ENCODE measurements around the gene SNX24.

The SNX24 gene

DNA sequence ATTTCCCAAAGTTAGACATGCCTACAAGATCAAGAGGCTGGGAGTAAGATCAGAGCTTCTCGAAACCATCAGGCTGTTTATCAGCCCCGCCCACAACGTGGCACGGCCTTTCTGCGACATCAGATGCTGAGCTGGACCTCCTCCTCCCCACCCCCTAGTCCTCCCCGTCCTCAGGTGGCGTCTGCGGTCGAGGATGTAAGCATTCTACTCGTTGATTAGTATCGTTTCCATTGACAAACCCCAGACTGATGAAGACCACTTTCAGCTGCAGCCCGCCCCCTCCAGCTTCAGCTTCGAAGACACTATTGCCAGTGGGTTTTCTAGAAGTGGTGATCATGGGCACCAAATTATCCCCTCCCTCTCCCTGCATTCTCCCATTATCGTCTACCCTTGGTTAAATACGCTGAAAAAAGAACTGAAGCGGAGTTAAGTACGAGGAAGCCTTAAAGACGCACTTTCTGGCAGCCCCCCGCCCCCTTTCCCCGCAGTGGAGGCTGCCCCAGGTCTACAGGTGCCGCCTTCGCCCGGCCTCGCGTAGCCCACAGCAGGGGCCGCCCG is 190.0 kb downstream of the SNX24 start:
- TF ChIP-seq, protein P1, sequence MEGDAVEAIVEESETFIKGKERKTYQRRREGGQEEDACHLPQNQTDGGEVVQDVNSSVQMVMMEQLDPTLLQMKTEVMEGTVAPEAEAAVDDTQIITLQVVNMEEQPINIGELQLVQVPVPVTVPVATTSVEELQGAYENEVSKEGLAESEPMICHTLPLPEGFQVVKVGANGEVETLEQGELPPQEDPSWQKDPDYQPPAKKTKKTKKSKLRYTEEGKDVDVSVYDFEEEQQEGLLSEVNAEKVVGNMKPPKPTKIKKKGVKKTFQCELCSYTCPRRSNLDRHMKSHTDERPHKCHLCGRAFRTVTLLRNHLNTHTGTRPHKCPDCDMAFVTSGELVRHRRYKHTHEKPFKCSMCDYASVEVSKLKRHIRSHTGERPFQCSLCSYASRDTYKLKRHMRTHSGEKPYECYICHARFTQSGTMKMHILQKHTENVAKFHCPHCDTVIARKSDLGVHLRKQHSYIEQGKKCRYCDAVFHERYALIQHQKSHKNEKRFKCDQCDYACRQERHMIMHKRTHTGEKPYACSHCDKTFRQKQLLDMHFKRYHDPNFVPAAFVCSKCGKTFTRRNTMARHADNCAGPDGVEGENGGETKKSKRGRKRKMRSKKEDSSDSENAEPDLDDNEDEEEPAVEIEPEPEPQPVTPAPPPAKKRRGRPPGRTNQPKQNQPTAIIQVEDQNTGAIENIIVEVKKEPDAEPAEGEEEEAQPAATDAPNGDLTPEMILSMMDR (IDR thresholded peaks at IDR 0.05; ENCODE audit: insufficient read depth, low read length, missing control alignments), result no peak
- CTCF ChIA-PET, result interaction anchor here (1.0 kb wide), 1 partner anchor 139 kb away, joined by 4 read pairs; no protein-coding TSS in a partner anchor
- POLR2A ChIA-PET, result no interaction called here
- peak overlapping the region; percentile 81 for H3K4me3 ChIP-seq (ENCODE audit: low read depth, low read length)
- DNase-seq (ENCODE audit: low read depth, low spot score), result no peak

DNA sequence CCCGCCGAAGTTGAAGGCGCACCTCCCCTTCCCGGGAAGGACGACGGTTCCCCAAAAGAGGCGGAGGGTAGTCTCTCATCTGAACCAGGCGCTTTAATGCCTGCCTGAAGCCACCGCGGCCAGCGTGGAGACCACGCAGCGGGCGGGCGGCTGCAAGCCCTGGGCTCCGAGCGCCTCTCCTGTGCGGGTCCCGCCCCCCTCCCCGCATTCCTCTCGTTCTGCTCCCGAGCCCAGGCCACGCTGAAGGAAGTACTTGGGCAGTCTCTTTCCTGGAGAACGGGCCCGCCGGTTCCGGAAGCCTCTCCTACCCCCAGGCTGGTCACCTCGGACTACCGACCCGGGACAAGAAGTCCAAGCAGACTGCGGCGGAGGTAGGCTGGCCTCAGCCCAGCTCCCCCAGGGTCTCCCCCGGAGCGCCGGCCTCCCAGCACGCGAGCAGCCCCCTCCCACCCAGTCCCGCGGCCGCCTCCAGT is 190.5 kb downstream of the SNX24 start:
- ChIA-PET POLR2A (interaction anchor here (0.6 kb wide), 1 partner anchor 356 kb away, joined by 5 read pairs; no protein-coding TSS in a partner anchor), CTCF (interaction anchor here (1.0 kb wide), 1 partner anchor 139 kb away, joined by 4 read pairs; no protein-coding TSS in a partner anchor)

DNA sequence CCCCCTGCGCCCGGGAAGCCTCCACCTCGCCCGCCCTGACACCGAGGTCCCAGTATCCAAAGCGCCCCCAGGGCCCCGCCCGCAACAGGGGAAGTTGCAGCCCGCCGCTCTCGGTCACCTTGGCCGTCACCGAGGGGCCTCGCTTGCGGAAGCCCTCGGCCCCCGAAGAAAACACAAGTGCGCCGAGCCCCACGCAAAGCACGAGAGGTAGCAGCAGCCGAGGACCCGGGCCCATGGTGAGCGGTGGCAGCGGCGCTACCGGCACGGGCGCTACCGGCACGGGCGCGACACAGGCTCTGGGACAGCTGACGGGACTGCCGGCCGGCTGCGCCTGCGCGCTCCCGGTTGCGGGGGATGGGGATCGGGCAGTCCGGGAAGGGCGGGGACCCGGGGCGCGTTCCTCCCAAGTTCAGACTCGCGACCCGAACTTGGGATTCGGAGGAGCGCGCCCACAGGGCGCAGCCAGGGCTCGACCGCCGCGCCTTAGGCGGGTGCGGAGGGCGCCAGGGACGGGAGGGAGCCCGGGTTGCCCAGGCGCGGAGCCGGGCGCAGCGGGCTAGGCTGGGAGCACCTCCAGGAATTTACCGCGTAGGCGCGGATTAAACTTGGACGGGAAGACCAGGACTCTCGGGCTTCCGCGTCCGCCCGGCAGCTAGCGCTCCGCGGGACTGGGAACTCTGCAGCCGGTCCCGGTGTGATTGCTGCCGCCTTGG is 191.1 kb downstream of the SNX24 start, which contains the start of gene PPIC:
Gene PPIC (minus strand): TSS at position 335 of the 713 bp plus-strand sequence. CDS start 100 bp downstream, at position 235.
- POLR2A ChIA-PET, result interaction anchor here (0.6 kb wide), 1 partner anchor 355 kb away, joined by 5 read pairs; no protein-coding TSS in a partner anchor

More for the DNA sequence above, 190.5 kb downstream of the SNX24 start:
- TF ChIP-seq, protein P1 (IDR thresholded peaks at IDR 0.05; ENCODE audit: insufficient read depth, low read length, missing control alignments), result no peak
- no peak for DNase-seq (ENCODE audit: low read depth, low spot score)
- peak overlapping the region; percentile 81 for H3K4me3 ChIP-seq (ENCODE audit: low read depth, low read length)

DNA sequence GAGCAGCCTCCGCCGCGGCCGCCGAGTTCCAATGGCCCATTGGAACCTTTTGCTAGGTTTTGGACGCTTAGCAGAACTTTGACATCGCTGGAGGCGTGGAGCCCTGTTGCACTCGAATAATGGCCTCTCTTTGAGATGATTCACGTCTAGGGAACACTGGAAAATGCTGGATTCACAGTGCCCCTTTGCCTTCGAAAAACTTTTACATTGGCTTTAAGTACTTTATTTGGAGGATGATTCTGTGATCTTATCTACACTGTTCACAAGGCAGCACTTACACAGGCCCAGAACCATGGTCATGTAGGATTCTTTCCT is 191.6 kb downstream of the SNX24 start:
- CTCF ChIA-PET, result interaction anchor here (1.6 kb wide), 1 partner anchor 333 kb away, joined by 5 read pairs; no protein-coding TSS in a partner anchor
- TF ChIP-seq, protein P1 (IDR thresholded peaks at IDR 0.05; ENCODE audit: insufficient read depth, low read length, missing control alignments), result no peak
- POLR2A ChIA-PET, result no interaction called here
- peak overlapping the region; percentile 81 for H3K4me3 ChIP-seq (ENCODE audit: low read depth, low read length)
- DNase-seq (ENCODE audit: low read depth, low spot score), result no peak

More for the DNA sequence above, 191.1 kb downstream of the SNX24 start, which contains the start of gene PPIC:
- H3K4me3 ChIP-seq (ENCODE audit: low read depth, low read length), result peak within 1 kb of the TSS; percentile 81
- DNase-seq (ENCODE audit: low read depth, low spot score), result no peak
- TF ChIP-seq, protein P1 (IDR thresholded peaks at IDR 0.05; ENCODE audit: insufficient read depth, low read length, missing control alignments), result no peak
- CTCF ChIA-PET, result interaction anchor here (1.6 kb wide), 1 partner anchor 332 kb away, joined by 5 read pairs; no protein-coding TSS in a partner anchor

DNA sequence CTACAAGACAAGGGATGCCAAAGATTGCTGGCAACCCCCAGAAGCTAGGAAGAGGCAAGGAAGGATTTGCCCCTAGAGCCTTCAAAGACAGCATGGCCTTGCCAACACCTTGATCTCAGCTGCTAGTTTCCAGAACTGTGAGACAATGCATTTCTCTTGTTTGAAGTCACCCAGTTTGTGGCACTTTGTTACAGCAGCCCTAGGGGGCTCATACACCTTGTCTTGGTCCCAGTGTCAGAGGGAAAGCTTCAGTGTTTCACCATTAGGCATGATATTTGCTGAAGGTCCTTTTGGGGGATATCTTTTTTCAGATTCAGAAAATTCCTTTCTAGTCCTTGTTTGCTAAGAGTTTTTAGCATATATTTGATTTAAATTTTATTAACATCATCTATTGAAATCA is 194.3 kb downstream of the SNX24 start:
- CTCF ChIA-PET, result no interaction called here

More for the DNA sequence above, 194.3 kb downstream of the SNX24 start:
- DNase-seq (ENCODE audit: low read depth, low spot score), result no peak
- TF ChIP-seq, protein P1 (IDR thresholded peaks at IDR 0.05; ENCODE audit: insufficient read depth, low read length, missing control alignments), result no peak
- POLR2A ChIA-PET, result no interaction called here
- no peak overlapping the region for H3K4me3 ChIP-seq (ENCODE audit: low read depth, low read length)
